GM12874 (cell line): ENCODE data around the gene UPF1.

Experiments used
- TF ChIP-seq, protein P1 (sequence below): IDR thresholded peaks from 2 replicates; pipeline ENCODE4 v1.5.1; 2011; ENCODE audit warnings: low read depth, mild to moderate bottlenecking, control low read depth, low read length, moderate library complexity; ENCODE audit not compliant: insufficient read depth

UPF1 gene

DNA sequence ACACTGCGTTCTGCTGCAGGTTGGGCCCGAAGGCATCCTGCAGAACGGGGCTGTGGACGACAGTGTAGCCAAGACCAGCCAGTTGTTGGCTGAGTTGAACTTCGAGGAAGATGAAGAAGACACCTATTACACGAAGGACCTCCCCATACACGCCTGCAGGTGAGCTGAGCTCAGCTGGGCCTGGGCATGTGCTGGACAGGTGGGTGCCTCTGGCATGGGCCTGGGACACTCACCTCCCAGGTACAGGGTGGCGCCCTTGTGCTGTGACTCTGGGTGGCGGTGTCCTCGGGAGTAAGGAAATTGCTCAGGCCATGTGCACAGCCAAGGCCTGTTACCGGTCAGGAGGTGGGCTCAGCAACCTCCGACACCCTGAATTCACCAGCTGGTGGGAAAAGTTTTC, 14.2 kb downstream of the UPF1 start:
- TF ChIP-seq, protein P1, sequence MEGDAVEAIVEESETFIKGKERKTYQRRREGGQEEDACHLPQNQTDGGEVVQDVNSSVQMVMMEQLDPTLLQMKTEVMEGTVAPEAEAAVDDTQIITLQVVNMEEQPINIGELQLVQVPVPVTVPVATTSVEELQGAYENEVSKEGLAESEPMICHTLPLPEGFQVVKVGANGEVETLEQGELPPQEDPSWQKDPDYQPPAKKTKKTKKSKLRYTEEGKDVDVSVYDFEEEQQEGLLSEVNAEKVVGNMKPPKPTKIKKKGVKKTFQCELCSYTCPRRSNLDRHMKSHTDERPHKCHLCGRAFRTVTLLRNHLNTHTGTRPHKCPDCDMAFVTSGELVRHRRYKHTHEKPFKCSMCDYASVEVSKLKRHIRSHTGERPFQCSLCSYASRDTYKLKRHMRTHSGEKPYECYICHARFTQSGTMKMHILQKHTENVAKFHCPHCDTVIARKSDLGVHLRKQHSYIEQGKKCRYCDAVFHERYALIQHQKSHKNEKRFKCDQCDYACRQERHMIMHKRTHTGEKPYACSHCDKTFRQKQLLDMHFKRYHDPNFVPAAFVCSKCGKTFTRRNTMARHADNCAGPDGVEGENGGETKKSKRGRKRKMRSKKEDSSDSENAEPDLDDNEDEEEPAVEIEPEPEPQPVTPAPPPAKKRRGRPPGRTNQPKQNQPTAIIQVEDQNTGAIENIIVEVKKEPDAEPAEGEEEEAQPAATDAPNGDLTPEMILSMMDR, result no peak

- TF ChIP-seq, protein P1, result peak; percentile 91
Measured at GRCh38 chr19:18846862-18847548, 15.2 kb downstream of the UPF1 start.

GRCh38 chr19:18847549-18848463, 16.0 kb downstream of the UPF1 start:
- TF ChIP-seq, protein P1, result no peak

DNA sequence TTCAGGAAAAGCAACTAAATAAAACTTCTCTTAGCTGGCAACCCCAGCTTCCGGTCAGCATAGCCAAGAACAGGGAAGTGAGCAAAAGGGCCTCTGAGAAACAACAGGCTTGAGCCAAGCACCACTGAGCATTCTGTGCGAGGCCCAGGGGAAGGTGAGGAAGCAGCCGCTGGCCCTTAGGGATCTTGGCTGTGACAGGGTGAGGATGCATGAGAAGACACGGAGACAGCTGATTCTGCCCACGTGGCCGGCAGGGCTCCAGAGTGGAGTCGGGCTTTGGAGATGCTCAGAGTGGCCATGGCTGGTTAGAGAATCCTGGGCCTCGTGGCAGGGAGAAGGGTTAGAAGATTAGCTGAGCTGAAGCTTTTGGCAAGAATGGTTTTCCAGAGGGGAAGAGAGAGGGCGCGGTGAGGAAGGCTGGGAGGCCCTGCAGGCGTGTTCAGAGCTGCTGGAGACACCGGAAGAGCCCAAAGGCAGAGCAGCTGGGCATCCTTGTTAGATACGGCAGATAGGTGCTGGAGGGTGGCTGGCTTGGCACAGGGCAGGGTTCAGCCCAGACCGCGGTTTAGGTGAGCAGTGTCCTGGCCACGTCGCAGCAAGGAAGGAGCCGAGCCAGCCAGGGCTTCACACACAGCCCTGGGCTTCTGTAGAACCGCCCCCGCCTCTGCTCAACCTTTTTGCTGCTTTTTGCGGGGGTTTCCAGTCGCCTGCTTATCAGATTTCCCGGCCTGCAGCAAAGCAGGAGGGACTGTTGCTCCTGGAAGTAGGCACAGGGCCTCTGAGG, 17.3 kb downstream of the UPF1 start:
- TF ChIP-seq, protein P1, result no peak

- TF ChIP-seq, protein P1, result no peak
Measured at GRCh38 chr19:18849838-18850400, 18.2 kb downstream of the UPF1 start.

- TF ChIP-seq, protein P1, result no peak
Measured at GRCh38 chr19:18850471-18851375, 19.0 kb downstream of the UPF1 start.
